Endothelial cell (in vitro differentiated cells): ENCODE measurements around the gene ZNF35. TPM values are rescaled to one million over a fixed set of nuclear protein-coding genes. Genes with fewer than 3 reads are reported as not detected.

Experiments
- DNase-seq: peaks from one replicate; pipeline ENCODE4 v3.0.0; 2021; ENCODE audit warnings: low spot score
- H3K27ac Mint-ChIP-seq: one replicate; pipeline ENCODE4 v1.8.0; 2021; ENCODE audit warnings: mixed read lengths, inconsistent platforms; ENCODE audit not compliant: unreplicated experiment
- H3K27me3 Mint-ChIP-seq: one replicate; pipeline ENCODE4 v1.8.0; 2021; ENCODE audit warnings: mild to moderate bottlenecking, moderate library complexity, mixed read lengths, inconsistent platforms; ENCODE audit not compliant: unreplicated experiment
- H3K36me3 Mint-ChIP-seq: one replicate; pipeline ENCODE4 v1.8.0; 2021; ENCODE audit warnings: mild to moderate bottlenecking, low read depth, mixed read lengths, inconsistent platforms; ENCODE audit not compliant: unreplicated experiment
- H3K4me1 Mint-ChIP-seq: one replicate; pipeline ENCODE4 v1.8.0; 2021; ENCODE audit warnings: mild to moderate bottlenecking, mixed read lengths, inconsistent platforms; ENCODE audit not compliant: unreplicated experiment
- H3K4me3 Mint-ChIP-seq: one replicate; pipeline ENCODE4 v1.8.0; 2021; ENCODE audit warnings: mild to moderate bottlenecking, mixed read lengths, inconsistent platforms; ENCODE audit not compliant: unreplicated experiment
- H3K9me3 Mint-ChIP-seq: one replicate; pipeline ENCODE4 v1.8.0; 2021; ENCODE audit warnings: mixed read lengths, inconsistent platforms; ENCODE audit not compliant: unreplicated experiment
- CTCF ChIP-seq: fragments of 200-600 bp; sonication (generic); IDR thresholded peaks from one replicate; pipeline ENCODE4 v1.5.0; 2021; ENCODE audit warnings: antibody characterized with exemption; ENCODE audit not compliant: unreplicated experiment
- total RNA-seq: library from RNA; stranded (reverse); fragmentation: NEBNext Ultra II Directional; extraction: Animal tissue kit (Norgen Biotek cat#: 25700); gene quantifications from one replicate; pipeline ENCODE4 v1.2.1, GENCODE V29; 2021; ENCODE audit not compliant: unreplicated experiment

Gene ZNF35
- total RNA-seq, 1 donor from 2014 or later = 29.1 TPM

GRCh38 chr3:44654039-44654438 lies 5.5 kb downstream of the ZNF35 start:
- Mint-ChIP-seq H3K27ac (peak overlapping the region; percentile 79), H3K4me1 (peaks cover 3% of the 10 kb centered on the region), H3K27me3 (peaks cover 3% of the 10 kb centered on the region), H3K4me3 (peak overlapping the region; percentile 50), H3K9me3 (no peaks in the 10 kb centered on the region), H3K36me3 (peaks cover 61% of the 10 kb centered on the region)
- DNase-seq = no peak
- no peak for TF ChIP-seq CTCF

- H3K9me3 Mint-ChIP-seq = no peaks in the 10 kb centered on the region
- peak overlapping the region; percentile 62 for H3K4me3 Mint-ChIP-seq
- no peak for DNase-seq
- H3K27ac Mint-ChIP-seq = no peak overlapping the region
- TF ChIP-seq CTCF = no peak
- H3K36me3 Mint-ChIP-seq = peaks cover 64% of the 10 kb centered on the region
- no peaks in the 10 kb centered on the region for H3K4me1 Mint-ChIP-seq
- H3K27me3 Mint-ChIP-seq = peaks cover 3% of the 10 kb centered on the region
Observed at GRCh38 chr3:44659015-44659414, 10.5 kb downstream of the ZNF35 start.

DNA sequence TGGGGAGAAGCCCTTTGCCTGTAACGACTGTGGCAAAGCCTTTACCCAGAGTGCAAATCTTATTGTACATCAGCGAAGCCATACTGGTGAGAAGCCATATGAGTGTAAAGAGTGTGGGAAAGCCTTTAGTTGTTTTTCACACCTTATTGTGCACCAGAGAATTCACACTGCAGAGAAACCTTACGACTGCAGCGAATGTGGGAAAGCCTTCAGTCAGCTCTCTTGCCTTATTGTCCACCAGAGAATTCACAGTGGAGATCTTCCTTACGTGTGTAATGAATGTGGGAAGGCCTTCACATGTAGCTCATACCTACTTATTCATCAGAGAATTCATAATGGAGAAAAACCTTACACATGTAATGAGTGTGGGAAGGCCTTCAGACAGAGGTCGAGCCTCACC lies 10.9 kb downstream of the ZNF35 start:
- TF ChIP-seq CTCF = no peak
- Mint-ChIP-seq H3K4me1 (no peaks in the 10 kb centered on the region), H3K4me3 (peak overlapping the region; percentile 62), H3K36me3 (peaks cover 62% of the 10 kb centered on the region), H3K27me3 (peaks cover 2% of the 10 kb centered on the region), H3K9me3 (no peaks in the 10 kb centered on the region), H3K27ac (no peak overlapping the region)
- no peak for DNase-seq

GRCh38 chr3:44661189-44661588 lies 12.7 kb downstream of the ZNF35 start:
- no peaks in the 10 kb centered on the region for H3K4me1 Mint-ChIP-seq
- no peak overlapping the region for H3K4me3 Mint-ChIP-seq
- peaks cover 2% of the 10 kb centered on the region for H3K27me3 Mint-ChIP-seq
- no peaks in the 10 kb centered on the region for H3K9me3 Mint-ChIP-seq
- peaks cover 61% of the 10 kb centered on the region for H3K36me3 Mint-ChIP-seq
- peak; percentile 66 for TF ChIP-seq CTCF
- DNase-seq = no peak
- no peak overlapping the region for H3K27ac Mint-ChIP-seq

GRCh38 chr3:44665173-44665572 lies 16.6 kb downstream of the ZNF35 start:
- Mint-ChIP-seq H3K27me3 (peaks cover 2% of the 10 kb centered on the region), H3K4me3 (peak overlapping the region; percentile 1), H3K9me3 (no peaks in the 10 kb centered on the region), H3K4me1 (peaks cover 3% of the 10 kb centered on the region), H3K27ac (no peak overlapping the region), H3K36me3 (peaks cover 26% of the 10 kb centered on the region)
- TF ChIP-seq CTCF = no peak
- DNase-seq = no peak
